ENCODE data around the gene MYL12A.
"Not testable (repeated sequence)": the region's sequence is repeated elsewhere in the genome, so short reads cannot be mapped to it uniquely, and the experiment has no call there.

The MYL12A gene

GRCh38 chr18:3247240-3248061 is at the start of gene MYL12A:
Gene MYL12A (plus strand): TSS chr18:3247801. CDS start chr18:3253248, 5,447 bp downstream.
- DNase-seq (ENCODE audit: low read depth in 4 of 4, low spot score in 1 of 4): peak; percentile 83 to 98 (median 88)

DNA sequence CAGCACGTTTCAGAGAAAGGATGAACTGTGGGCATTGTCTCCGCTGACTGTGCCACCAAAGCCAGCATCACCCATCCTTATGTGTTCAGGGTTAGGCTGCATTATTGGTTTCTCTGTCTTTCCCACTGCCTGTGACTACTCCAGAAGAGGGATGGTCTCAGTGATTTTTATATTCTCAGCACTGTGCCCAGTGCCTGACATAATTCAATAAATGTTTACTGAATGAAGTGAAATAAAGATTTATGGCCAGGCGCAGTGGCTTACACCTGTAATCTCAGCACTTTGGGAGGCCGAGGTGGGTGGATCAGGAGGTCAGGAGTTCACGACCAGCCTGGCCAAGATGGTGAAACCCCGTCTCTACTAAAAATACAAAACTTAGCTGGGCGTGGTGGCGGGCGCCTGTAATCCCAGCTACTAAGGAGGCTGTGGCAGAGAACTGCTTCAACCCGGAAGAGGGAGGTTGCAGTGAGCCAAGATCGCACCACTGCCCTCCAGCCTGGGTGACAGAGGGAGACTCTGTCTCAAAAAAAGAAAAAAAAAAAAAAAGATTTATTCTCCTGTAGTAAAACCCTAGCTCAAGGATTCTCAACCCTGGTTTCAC is 49.2 kb upstream of the MYL12A start:
- not testable (repeated sequence) for DNase-seq (ENCODE audit: low read depth in 4 of 4, low spot score in 1 of 4)

- DNase-seq (ENCODE audit: low read depth in 4 of 4, low spot score in 1 of 4): no peak
Measured at GRCh38 chr18:3199942-3200645, 47.5 kb upstream of the MYL12A start.

- DNase-seq (ENCODE audit: low read depth in 4 of 4, low spot score in 1 of 4): no peak
Measured at GRCh38 chr18:3205239-3205638, 42.4 kb upstream of the MYL12A start.

- DNase-seq (ENCODE audit: low read depth in 4 of 4, low spot score in 1 of 4): no peak
Measured at GRCh38 chr18:3207565-3207964, 40.0 kb upstream of the MYL12A start.

DNA sequence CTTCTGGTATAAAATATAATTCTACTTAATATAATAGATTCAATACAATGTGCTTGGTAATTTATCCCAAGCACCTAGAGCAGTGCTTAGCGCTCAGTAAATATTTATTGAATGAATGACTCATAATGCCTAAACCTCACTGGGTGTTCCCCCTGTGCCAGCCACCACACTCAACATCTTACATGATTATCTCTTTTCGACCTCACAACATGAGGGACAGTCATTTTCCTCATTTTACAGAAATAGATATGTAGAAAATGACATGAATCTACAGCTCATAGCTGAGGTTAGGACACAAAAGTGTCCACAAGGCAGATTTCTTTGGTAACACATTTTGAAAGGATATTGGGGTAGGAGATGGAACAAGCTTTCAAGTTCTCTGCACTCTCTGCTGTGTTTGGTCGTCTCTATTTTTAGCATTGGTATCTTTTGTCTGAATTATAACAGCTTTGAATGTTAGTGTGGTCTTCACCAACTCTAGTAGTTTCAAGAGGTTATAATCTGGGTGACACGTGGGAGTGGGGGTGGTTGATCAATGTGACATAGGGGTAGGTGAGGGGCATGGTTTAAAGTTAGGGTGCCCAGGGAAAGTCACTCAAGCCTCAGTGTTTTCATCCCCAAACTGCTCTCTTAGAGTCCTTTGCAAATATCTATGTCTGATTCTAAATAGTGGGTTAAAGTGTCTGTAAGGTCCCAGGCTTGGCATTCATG is 37.6 kb upstream of the MYL12A start:
- no peak for DNase-seq (ENCODE audit: low read depth in 4 of 4, low spot score in 1 of 4)

- DNase-seq (ENCODE audit: low read depth in 4 of 4, low spot score in 1 of 4): no peak
Measured at GRCh38 chr18:3211236-3211992, 36.2 kb upstream of the MYL12A start.

DNA sequence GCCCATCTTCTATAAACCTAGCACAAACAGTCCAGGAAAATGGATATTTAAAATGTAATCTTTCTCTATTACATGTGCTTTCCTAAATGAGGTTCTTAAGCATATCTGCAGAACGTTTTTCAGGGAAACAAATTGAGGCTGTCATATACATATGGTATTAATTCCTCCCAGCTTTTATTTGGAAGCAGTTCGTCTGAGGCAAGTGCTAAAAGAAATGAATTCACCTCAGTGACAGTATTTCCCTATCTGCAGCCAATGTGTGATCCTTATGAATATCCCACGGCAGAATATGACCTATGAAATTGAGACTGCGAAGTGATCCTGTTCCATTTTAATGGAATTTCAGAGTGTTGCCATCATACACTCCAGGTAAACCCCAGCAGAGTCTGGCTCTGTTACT is 34.9 kb upstream of the MYL12A start:
- no peak for DNase-seq (ENCODE audit: low read depth in 4 of 4, low spot score in 1 of 4)

DNA sequence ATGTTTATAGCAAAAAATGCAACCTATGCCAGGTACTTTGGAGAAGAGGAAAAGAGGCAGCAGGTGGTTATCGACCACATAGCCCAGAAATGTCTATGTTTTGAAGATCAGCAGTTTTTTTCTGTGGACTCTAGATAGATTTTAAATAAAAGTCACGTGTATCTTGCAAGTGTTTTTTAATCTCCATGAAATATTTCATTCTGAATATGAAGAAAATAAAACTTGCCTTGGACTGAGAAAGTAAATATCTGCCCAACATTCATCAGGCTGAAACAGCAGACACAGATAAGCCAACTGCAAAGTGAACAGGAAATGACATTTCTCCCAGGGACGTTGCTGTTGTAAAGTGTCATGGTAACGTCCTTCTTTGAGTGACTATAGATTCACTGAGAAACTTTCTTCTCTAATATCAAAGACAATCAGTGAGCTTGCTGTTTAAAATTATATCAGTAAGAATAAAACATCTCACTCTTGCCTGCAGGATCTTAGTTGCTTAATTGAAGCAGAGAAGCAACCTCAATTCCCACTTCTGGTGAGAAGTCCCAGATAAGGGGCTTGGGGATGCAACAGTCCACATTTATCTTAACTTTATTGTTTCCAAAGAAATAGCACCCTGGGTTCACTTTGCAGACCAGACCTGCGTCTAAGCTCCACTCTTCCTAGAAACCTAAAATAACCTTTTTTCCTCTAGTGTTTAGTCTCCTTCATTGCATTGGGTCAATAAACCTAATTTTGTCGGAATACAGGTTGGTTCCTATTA is 34.1 kb upstream of the MYL12A start:
- DNase-seq (ENCODE audit: low read depth in 4 of 4, low spot score in 1 of 4): no peak

DNA sequence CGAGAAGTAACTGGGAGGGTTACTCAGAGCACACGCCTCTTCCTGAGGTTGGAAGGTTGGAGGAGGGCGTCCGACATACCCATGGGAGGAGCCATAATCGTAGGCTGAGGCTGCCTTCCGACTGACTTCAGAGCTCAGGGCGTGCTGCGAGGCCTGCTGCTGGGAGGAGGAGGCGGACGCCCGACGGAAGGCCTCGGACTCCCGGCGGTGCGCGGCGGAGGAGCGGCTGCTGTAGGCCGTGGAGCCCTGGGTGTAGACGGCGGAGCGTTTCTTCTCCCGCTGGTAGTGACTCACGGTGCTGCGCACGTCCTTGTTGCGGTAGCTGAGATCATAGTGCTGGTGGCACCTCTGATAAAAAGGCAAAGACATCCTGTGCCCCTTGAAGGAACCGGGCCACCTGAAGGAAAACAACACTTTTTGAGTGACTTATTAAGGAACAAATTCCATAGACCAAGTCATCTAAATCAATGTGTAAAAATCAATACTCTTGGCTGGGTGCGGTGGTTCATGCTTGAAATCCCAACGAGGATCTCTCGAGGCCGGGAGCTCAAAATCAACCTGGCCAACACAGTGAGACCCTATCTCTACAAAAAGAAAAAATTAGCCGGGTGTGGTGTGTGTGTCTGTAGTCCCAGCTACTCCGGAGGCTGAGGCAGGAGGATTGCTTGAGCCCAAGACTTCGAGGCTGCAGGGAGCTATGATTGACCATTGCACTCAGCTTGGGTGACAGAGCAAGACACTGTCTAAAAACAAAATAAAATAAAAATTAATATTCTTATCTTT is 32.6 kb upstream of the MYL12A start:
- DNase-seq (ENCODE audit: low read depth in 4 of 4, low spot score in 1 of 4): no peak

GRCh38 chr18:3216987-3217386 is 30.6 kb upstream of the MYL12A start:
- DNase-seq (ENCODE audit: low read depth in 4 of 4, low spot score in 1 of 4): no peak

DNA sequence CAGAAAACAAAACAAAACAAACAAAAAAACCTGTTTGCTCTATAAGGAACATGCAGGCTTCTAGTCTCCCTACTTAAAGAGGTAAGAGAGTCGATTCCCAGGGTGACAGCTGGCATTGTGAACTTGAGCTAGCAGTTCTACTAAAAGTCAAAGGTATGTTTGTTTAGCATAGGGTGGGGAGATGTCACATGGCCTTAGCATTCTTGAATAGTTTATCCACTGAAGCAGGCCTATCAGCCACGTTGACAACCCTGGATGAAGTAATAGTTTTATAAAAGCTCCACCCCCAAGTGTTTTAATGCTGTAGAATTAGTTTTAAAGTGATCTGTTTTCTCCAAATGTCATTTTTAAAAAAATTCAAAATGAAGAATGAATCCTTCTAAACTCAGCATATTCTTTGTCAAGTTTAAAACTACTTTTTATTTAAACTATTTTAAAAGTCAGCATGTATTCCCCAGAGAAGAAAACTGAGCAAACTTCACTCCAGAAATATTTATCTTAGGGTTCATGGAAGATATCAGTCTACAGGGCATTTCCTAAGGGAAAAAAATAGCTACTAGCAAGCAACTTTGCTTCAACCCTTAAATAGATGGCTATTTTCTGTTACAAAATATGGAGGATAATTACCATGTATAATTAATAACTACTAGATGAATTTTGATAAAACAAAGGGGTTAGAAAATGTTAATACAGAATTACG is 29.5 kb upstream of the MYL12A start:
- DNase-seq (ENCODE audit: low read depth in 4 of 4, low spot score in 1 of 4): no peak

- DNase-seq (ENCODE audit: low read depth in 4 of 4, low spot score in 1 of 4): no peak
Measured at GRCh38 chr18:3218819-3219218, 28.8 kb upstream of the MYL12A start.

DNA sequence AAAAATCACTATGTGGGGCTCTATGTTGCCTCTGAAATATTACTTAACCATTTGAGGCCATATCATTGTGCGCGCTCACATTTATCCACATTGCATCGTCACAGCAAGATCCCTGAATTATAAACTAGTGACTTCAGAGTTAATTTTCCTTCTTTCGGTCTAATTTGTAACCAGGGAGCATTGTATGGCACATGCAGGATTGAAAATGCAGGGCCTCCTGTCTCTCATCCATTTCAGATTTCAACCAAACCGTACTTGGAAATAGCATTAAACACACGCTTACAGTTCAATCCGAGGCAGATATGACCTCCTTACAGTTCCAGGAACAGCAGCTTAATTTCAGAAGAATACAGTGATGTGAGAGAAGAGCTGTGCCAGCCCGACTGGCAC is 28.4 kb upstream of the MYL12A start:
- DNase-seq (ENCODE audit: low read depth in 4 of 4, low spot score in 1 of 4): no peak

- no peak for DNase-seq (ENCODE audit: low read depth in 4 of 4, low spot score in 1 of 4)
Measured at GRCh38 chr18:3219631-3220335, 27.8 kb upstream of the MYL12A start, which contains the start of gene MYOM1. Gene MYOM1 (minus strand): TSS chr18:3219968. CDS start chr18:3215223, 4,745 bp downstream.

GRCh38 chr18:3220868-3221267 is 26.7 kb upstream of the MYL12A start:
- not testable (repeated sequence) for DNase-seq (ENCODE audit: low read depth in 4 of 4, low spot score in 1 of 4)

DNA sequence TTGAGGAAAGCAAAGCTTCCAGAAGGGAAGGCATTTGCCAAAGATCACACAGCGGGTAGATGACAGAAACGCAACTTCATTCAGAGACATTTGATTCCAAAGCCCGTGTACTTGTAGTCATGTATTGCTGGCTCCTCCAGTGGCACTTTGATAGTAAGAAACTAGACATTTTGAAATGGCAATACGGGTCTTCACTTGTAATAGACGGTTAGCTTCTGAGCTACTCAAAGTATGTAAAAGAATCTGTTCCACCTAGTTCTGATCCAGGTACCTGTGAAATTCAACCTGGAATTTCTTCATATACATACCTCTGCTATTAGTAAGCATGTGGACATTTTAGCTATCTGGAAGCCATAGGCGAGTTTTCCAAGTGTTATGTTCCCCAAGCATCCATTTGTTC is 26.1 kb upstream of the MYL12A start:
- no peak for DNase-seq (ENCODE audit: low read depth in 4 of 4, low spot score in 1 of 4)

GRCh38 chr18:3223356-3223755 is 24.2 kb upstream of the MYL12A start:
- DNase-seq (ENCODE audit: low read depth in 4 of 4, low spot score in 1 of 4): no peak

All from stimulated activated CD4-positive, alpha-beta T cell treated with anti-CD3 and anti-CD28 coated beads, Interleukin-1b, Interleukin-23, amount 100 ng/mL, for 24 hours (primary cell).